ENCODE results near the gene SMIM23. TPM values are rescaled to one million over a fixed set of nuclear protein-coding genes. Genes with fewer than 3 reads are reported as not detected.

Gene SMIM23
- total RNA-seq, 1 donor from 2014 or later: not detected

DNA sequence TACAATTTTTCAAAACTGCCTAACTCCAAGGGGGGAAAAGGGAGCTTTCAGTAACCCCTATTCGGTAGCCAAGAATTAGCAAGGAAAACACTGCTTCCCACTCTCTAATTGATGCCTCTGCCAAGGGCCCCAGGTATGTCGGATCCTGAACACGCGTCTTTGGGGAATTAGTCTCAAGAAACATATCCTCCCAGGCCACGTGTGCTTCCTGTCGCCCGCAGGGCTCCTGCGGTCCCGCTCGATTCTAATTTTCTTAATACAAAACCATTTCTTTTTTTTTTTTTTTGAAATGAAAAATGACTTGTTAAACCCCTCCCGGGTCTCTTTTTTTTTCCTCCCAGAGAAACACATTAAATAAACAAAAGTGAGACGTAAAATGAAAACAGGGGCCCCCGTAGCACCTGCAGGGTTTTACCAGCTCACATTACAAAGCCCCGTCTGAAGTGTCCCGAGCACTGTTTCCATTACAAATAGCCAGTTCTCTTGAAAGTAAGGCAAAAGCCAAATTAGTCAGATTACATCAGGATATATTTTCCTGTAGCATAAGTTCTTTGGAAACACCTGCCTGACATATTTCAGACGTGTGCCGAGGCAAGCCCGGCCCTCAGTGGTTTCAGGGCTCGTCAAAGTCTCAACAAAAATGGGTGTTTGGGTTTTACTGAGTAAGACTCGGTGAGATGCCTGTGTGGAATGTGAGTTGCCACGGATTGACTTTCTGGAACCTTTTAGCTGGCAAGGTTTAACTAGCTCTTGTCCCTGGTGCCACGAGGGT is 21.5 kb downstream of the SMIM23 start:
- DNase-seq (no peak), ATAC-seq (ENCODE audit: poor library complexity) (no peak)
- intact Hi-C loops (cut with DNase I): no loop called here

DNA sequence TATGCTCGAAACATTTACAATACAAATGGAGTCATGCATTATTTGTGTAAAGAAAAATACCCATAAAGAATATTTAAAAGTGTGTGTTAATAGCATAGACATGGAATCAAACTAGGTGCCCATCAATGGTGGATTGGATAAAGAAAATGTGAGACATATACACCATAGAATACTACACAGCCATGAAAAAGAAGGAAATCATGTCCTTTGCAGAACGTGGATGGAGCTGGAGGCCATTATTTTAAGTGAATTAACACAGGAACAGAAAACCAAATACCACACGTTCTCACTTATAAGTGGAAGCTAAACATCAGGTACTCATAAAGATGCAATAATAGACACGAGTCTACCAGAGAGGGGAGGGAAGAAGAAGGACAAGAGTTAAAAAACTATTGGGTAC is 22.8 kb downstream of the SMIM23 start:
- intact Hi-C loops (cut with DNase I): no loop called here
- ATAC-seq (ENCODE audit: poor library complexity): no peak

DNA sequence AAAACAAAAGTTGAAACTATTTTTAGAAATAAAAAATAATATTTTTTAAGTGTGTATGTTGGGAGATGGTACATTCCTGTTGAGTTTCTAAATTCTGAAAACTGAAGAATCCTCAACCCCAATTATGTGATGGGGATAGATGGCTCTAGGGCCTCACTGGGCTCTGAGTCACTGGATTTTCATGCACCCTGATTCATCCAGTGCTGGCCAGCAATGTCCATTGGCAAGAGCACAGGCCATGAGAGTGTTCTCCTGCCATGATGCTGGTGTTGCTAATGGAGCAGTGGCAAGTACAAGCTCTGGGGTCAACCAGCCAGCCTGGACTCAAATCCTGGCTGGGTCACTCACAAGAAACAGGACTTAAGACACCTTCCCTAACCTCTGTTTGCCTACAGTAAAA is 23.3 kb downstream of the SMIM23 start:
- ATAC-seq (ENCODE audit: poor library complexity) (no peak), DNase-seq (no peak)
- intact Hi-C loops (cut with DNase I): no loop called here

More for the DNA sequence above, 22.8 kb downstream of the SMIM23 start:
- DNase-seq: no peak

GRCh38 chr5:171810227-171810626 is 24.6 kb downstream of the SMIM23 start:
- DNase-seq: peak; percentile 48
- intact Hi-C loops (cut with DNase I): no loop called here
- ATAC-seq (ENCODE audit: poor library complexity): peak; percentile 77

GRCh38 chr5:171813270-171813669 is 27.7 kb downstream of the SMIM23 start:
- intact Hi-C loops (cut with DNase I): no loop called here
- ATAC-seq (ENCODE audit: poor library complexity) (no peak), DNase-seq (no peak)

DNA sequence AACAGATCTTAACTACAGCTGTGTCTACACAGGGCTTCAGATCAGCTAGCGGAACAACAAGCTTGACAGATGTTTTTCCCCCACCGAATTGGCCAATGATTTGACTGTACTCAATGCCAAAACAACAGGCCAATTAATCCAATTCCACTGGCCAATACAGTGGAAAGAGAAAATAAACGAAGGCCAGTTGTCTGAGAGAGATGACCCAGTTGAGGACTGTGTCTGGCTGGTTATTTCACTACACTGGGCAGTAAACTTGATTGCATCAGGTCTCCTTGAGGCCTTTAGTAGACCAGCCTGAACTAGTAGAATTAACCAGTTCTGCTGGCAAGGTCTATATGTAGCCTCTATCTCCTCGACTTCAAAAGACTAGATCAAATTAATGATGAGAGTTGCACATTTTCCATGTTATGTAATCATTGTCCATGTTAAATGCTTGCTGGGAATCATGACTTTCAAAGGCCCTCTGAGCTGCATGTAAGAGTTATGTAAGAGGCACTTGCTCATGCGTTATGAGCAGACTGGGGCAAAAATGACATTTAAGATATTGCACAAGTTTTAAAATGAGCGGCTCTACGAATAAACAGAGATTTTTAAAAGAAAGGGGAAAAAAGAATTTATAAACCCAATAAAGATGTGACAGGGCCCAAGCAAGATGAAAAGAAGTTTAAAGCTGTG is 28.3 kb downstream of the SMIM23 start:
- DNase-seq: no peak
- peak; percentile 20 for ATAC-seq (ENCODE audit: poor library complexity)
- intact Hi-C loops (cut with DNase I): no loop called here

DNA sequence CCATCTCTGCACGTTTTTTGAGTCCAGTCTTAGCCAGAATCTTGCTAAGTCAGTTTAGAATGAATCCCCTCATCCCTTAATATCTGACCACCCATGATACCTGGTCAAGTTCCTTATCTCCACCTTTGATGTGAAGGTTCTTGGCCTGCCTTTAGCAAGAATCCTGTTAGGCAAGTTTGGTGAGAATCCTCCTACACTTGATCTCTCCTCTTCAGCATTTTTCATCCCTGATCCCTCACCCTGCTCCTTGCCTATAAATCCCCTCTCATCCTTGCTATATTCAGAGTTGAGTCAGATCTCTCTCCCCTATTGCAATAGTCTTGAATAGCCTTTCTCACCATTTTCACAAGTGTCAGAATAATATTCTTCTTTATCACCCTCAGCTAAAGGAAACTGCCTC is 31.0 kb downstream of the SMIM23 start:
- DNase-seq (no peak), ATAC-seq (ENCODE audit: poor library complexity) (no peak)
- intact Hi-C loops (cut with DNase I): no loop called here

- DNase-seq (no peak), ATAC-seq (ENCODE audit: poor library complexity) (no peak)
- intact Hi-C loops (cut with DNase I): no loop called here
Measured at GRCh38 chr5:171820561-171820960, 34.9 kb downstream of the SMIM23 start.

DNA sequence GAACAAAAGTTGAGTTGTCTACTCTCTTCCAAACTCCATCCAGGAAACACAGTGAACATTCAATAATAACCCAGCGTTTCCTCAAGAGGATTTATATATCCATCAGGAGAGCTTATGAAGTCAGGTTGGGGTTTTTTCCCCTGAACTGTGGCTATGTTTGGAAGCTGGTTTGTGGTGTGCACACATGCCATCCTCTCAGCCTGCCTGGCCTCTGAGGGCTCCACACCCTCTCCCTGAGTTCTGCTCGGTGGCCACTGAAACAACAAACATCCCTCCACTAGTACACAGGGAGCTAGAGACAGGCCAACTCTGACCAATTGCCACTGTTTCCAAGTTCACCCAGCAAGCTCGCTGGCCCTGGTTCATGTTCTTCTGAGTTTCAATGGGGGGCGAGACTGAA is 35.7 kb downstream of the SMIM23 start:
- ATAC-seq (ENCODE audit: poor library complexity): no peak

GRCh38 chr5:171823269-171823668 is 37.7 kb downstream of the SMIM23 start:
- intact Hi-C loops (cut with DNase I): no loop called here
- DNase-seq: no peak
- ATAC-seq (ENCODE audit: poor library complexity): no peak

More for the DNA sequence above, 35.7 kb downstream of the SMIM23 start:
- no peak for DNase-seq
- intact Hi-C loops (cut with DNase I): no loop called here

DNA sequence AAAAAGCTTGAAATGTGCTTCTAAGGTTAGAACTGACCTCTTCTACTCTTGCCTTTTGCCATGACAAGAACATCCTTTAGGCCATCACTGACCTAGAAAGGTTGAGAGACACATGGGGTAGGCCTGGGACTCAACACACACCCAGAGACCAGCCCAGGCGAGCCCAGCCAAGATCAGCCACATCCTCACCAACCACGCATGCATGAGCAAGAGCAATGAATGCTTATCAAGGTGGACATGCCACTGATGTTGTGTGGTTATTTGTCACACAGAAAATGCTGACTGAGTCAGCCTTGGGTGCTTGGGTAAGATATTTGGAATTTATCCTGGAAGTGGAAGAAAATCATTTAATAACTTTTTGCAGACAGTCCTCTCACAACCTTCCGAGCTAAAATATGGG is 39.4 kb downstream of the SMIM23 start:
- ATAC-seq (ENCODE audit: poor library complexity) (no peak), DNase-seq (no peak)
- intact Hi-C loops (cut with DNase I): no loop called here

GRCh38 chr5:171826132-171826531 is 40.5 kb downstream of the SMIM23 start:
- ATAC-seq (ENCODE audit: poor library complexity): no peak
- intact Hi-C loops (cut with DNase I): no loop called here
- no peak for DNase-seq

- no peak for DNase-seq
- intact Hi-C loops (cut with DNase I): no loop called here
- no peak for ATAC-seq (ENCODE audit: poor library complexity)
Measured at GRCh38 chr5:171827162-171827561, 41.5 kb downstream of the SMIM23 start.

- DNase-seq (no peak), ATAC-seq (ENCODE audit: poor library complexity) (no peak)
- intact Hi-C loops (cut with DNase I): no loop called here
Measured at GRCh38 chr5:171830686-171831085, 45.1 kb downstream of the SMIM23 start.

GRCh38 chr5:171832775-171833174 is 47.2 kb downstream of the SMIM23 start:
- intact Hi-C loops (cut with DNase I): no loop called here
- ATAC-seq (ENCODE audit: poor library complexity): no peak
- DNase-seq: no peak

- ATAC-seq (ENCODE audit: poor library complexity) (no peak), DNase-seq (no peak)
- intact Hi-C loops (cut with DNase I): no loop called here
Measured at GRCh38 chr5:171834461-171834860, 48.8 kb downstream of the SMIM23 start.

GRCh38 chr5:171835066-171835465 is 49.4 kb downstream of the SMIM23 start:
- intact Hi-C loops (cut with DNase I): no loop called here
- DNase-seq (no peak), ATAC-seq (ENCODE audit: poor library complexity) (no peak)

DNA sequence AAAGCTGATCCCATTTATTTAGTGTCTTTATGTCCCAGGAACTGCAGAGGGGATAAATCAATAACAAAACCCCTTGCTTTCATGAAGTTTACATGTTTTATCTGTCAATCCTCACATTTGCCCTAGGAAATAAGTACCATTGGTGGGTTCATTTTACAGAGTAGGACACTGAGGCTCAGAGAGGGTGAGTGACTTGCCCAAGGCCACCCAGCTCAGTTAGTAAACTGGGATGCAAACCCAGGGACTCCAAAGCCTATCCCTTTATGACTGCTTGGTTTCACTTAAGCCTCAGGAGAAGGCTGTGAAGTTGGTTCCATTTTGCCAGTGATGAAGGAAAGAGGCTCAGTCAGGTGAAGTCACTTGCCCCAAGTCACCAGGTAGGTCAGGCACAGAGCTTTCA is 51.9 kb downstream of the SMIM23 start:
- intact Hi-C loops (cut with DNase I): no loop called here
- no peak for DNase-seq
- no peak for ATAC-seq (ENCODE audit: poor library complexity)

GRCh38 chr5:171838066-171838465 is 52.4 kb downstream of the SMIM23 start:
- intact Hi-C loops (cut with DNase I): no loop called here
- no peak for DNase-seq
- ATAC-seq (ENCODE audit: poor library complexity): no peak

- ATAC-seq (ENCODE audit: poor library complexity) (no peak), DNase-seq (no peak)
- intact Hi-C loops (cut with DNase I): no loop called here
Measured at GRCh38 chr5:171839112-171839511, 53.5 kb downstream of the SMIM23 start.

Measured in Right ventricle myocardium superior (tissue), 1 donor.